H1 (cell line): ENCODE measurements around the gene PITX3. TPM values are rescaled to one million over a fixed set of nuclear protein-coding genes. Genes with fewer than 3 reads are reported as not detected.
A peak's percentile ranks its signal among the peaks of the same experiment; 100 is the strongest.

Experiments used
- CTCF ChIA-PET: fragments of 300-600 bp; sonication (Branson Sonifier 250); formaldehyde crosslinking; loops from one replicate; lab custom pipeline; 2021; ENCODE audit not compliant: partially characterized antibody; lab: Charles Lee
- POLR2A ChIA-PET: fragments of 300-600 bp; sonication (Branson Sonifier 250); formaldehyde crosslinking; loops from one replicate; lab custom pipeline; 2021; ENCODE audit warnings: inconsistent platforms; ENCODE audit not compliant: partially characterized antibody; lab: Charles Lee
- DNase-seq, 2 experiments: peaks; one replicate each; pipeline versions ENCODE4 v3.0.0 to v3.0.0-alpha.2; 2010 to 2022; ENCODE audit warnings: low spot score in 2 of 2, low read depth in 1 of 2, mixed read lengths in 1 of 2
- FAIRE-seq: peaks from 2 replicates; lab custom pipeline; 2011; peaks lifted over from hg19 to GRCh38; lab: Jason Lieb, UNC
- H2AFZ ChIP-seq: 2 replicates; pipeline ENCODE4 v1.8.1; 2012; ENCODE audit warnings: low read length, inconsistent platforms
- H2AK5ac ChIP-seq: 2 replicates; pipeline ENCODE4 v1.6.1; 2013; ENCODE audit warnings: low read depth, low read length
- H2BK120ac ChIP-seq: replicated peaks from 2 replicates; pipeline ENCODE3; 2013; ENCODE audit warnings: low read depth, low read length, inconsistent platforms
- H2BK12ac ChIP-seq: 2 replicates; pipeline ENCODE4 v1.6.1; 2013; ENCODE audit warnings: low read depth, low read length
- H2BK15ac ChIP-seq: 2 replicates; pipeline ENCODE4 v1.6.1; 2013; ENCODE audit warnings: low read length
- H2BK20ac ChIP-seq: 2 replicates; pipeline ENCODE4 v1.6.1; 2013; ENCODE audit warnings: low read length
- H2BK5ac ChIP-seq: 2 replicates; pipeline ENCODE4 v1.6.1; 2013; ENCODE audit warnings: low read depth, low read length
- H3K14ac ChIP-seq: 2 replicates; pipeline ENCODE4 v1.6.1; 2013; ENCODE audit warnings: inconsistent platforms; ENCODE audit not compliant: insufficient read length
- H3K18ac ChIP-seq: 2 replicates; pipeline ENCODE4 v1.6.1; 2013; ENCODE audit warnings: low read length; ENCODE audit errors: extremely low read depth
- H3K23ac ChIP-seq: 2 replicates; pipeline ENCODE4 v1.6.1; 2013; ENCODE audit warnings: inconsistent platforms; ENCODE audit not compliant: insufficient read length
- H3K23me2 ChIP-seq: 2 replicates; pipeline ENCODE4 v1.6.1; 2013; ENCODE audit warnings: low read depth, low read length
- H3K27ac ChIP-seq: 2 replicates; pipeline ENCODE4 v1.6.1; 2011; ENCODE audit warnings: low read depth, low read length, inconsistent platforms
- H3K27me3 ChIP-seq, 4 experiments: replicated peaks in 1 of 4; 1 replicate in 1 of 4; 2 replicates in 3 of 4; pipeline versions ENCODE4 v1.6.1 to v1.8.1; 2011 to 2013; ENCODE audit warnings: low read length in 3 of 4, mild to moderate bottlenecking in 3 of 4, inconsistent platforms in 2 of 4, mixed read lengths in 2 of 4, moderate library complexity in 1 of 4; ENCODE audit not compliant: control insufficient read depth in 3 of 4, insufficient read depth in 3 of 4; ENCODE audit errors: extremely low read depth in 1 of 4
- H3K36me3 ChIP-seq, 4 experiments: 2 replicates each; pipeline versions ENCODE4 v1.6.1 to v1.8.1; 2011 to 2013; ENCODE audit warnings: mild to moderate bottlenecking in 4 of 4, low read length in 3 of 4, moderate library complexity in 2 of 4, control low read depth in 1 of 4, inconsistent platforms in 1 of 4; ENCODE audit not compliant: insufficient read depth in 4 of 4, control insufficient read depth in 2 of 4
- H3K4ac ChIP-seq: replicated peaks from 2 replicates; pipeline ENCODE3; 2013; ENCODE audit warnings: low read length, low read depth, mixed read lengths, inconsistent platforms; ENCODE audit not compliant: insufficient read length
- H3K4me1 ChIP-seq, 4 experiments: replicated peaks in 1 of 4; 1 replicate in 1 of 4; 2 replicates in 3 of 4; pipeline versions ENCODE4 v1.6.1 to v1.8.1; 2011 to 2013; ENCODE audit warnings: low read length in 3 of 4, inconsistent platforms in 2 of 4, mixed read lengths in 1 of 4; ENCODE audit not compliant: insufficient read depth in 4 of 4, control insufficient read depth in 3 of 4
- H3K4me2 ChIP-seq, 2 experiments: 2 replicates each; pipeline versions ENCODE4 v1.6.1 to v1.8.1; 2011 to 2013; ENCODE audit warnings: low read depth in 2 of 2, low read length in 2 of 2, control low read depth in 1 of 2, inconsistent platforms in 1 of 2, mild to moderate bottlenecking in 1 of 2; ENCODE audit not compliant: insufficient read depth in 1 of 2
- H3K4me3 ChIP-seq, 4 experiments: fragments of 200-600, 300-600 bp in 1 of 4; sonication (generic), shearing (Covaris generic), sonication (Bioruptor Twin) in 1 of 4; 2 replicates each; pipeline versions ENCODE4 v1.5.1 to v1.8.1; 2011 to 2016; ENCODE audit warnings: low read length in 4 of 4, low read depth in 3 of 4, control low read depth in 2 of 4, inconsistent platforms in 2 of 4, mild to moderate bottlenecking in 2 of 4, mixed read lengths in 1 of 4, moderate library complexity in 1 of 4; ENCODE audit not compliant: insufficient read depth in 2 of 4; ENCODE audit errors: extremely low read depth in 1 of 4
- H3K56ac ChIP-seq: replicated peaks from 2 replicates; pipeline ENCODE3; 2013; ENCODE audit warnings: low read depth, mild to moderate bottlenecking, mixed read lengths, low read length, inconsistent platforms; ENCODE audit not compliant: insufficient read length
- H3K79me1 ChIP-seq: 2 replicates; pipeline ENCODE4 v1.6.1; 2013; ENCODE audit warnings: low read depth, low read length, control low read depth
- H3K79me2 ChIP-seq, 2 experiments: 2 replicates each; pipeline versions ENCODE4 v1.6.1 to v1.8.1; 2012 to 2013; ENCODE audit warnings: low read length in 2 of 2, mild to moderate bottlenecking in 2 of 2, inconsistent platforms in 1 of 2; ENCODE audit not compliant: insufficient read depth in 2 of 2, control insufficient read depth in 1 of 2
- H3K9ac ChIP-seq, 4 experiments: replicated peaks in 1 of 4; 1 replicate in 1 of 4; 2 replicates in 3 of 4; pipeline versions ENCODE4 v1.6.1 to v1.8.1; 2011 to 2013; ENCODE audit warnings: low read depth in 3 of 4, low read length in 3 of 4, control low read depth in 2 of 4, mild to moderate bottlenecking in 2 of 4, moderate library complexity in 2 of 4, inconsistent platforms in 1 of 4; ENCODE audit errors: extremely low read depth in 1 of 4
- H3K9me3 ChIP-seq, 2 experiments: 2 replicates each; pipeline versions ENCODE4 v1.6.1 to v1.8.1; 2012 to 2013; ENCODE audit warnings: mild to moderate bottlenecking in 2 of 2, moderate library complexity in 2 of 2, control low read depth in 1 of 2, inconsistent platforms in 1 of 2, low read depth in 1 of 2, low read length in 1 of 2, mixed read lengths in 1 of 2; ENCODE audit not compliant: insufficient read depth in 2 of 2
- H4K20me1 ChIP-seq, 2 experiments: replicated peaks in 1 of 2; 2 replicates each; pipeline versions ENCODE3 to v1.8.1; 2011 to 2013; ENCODE audit warnings: inconsistent platforms in 2 of 2, low read length in 2 of 2, mild to moderate bottlenecking in 1 of 2; ENCODE audit not compliant: insufficient read depth in 2 of 2, control insufficient read depth in 1 of 2
- H4K5ac ChIP-seq: 2 replicates; pipeline ENCODE4 v1.6.1; 2013; ENCODE audit warnings: low read length, low read depth, mixed read lengths, inconsistent platforms; ENCODE audit not compliant: insufficient read length
- H4K8ac ChIP-seq: 2 replicates; pipeline ENCODE4 v1.8.0; 2013; ENCODE audit warnings: mild to moderate bottlenecking, moderate library complexity, low read length, inconsistent platforms; ENCODE audit not compliant: insufficient read depth; ENCODE audit errors: extremely low read depth
- H4K91ac ChIP-seq: replicated peaks from 2 replicates; pipeline ENCODE3; 2013; ENCODE audit warnings: low read length, mixed read lengths, inconsistent platforms; ENCODE audit not compliant: insufficient read length
- CEBPB ChIP-seq: IDR thresholded peaks from 2 replicates; pipeline ENCODE4 v1.6.1; 2012; ENCODE audit warnings: low read depth, low read length
- CTBP2 ChIP-seq: IDR thresholded peaks from 2 replicates; pipeline ENCODE4 v1.7.0; 2011; ENCODE audit warnings: borderline replicate concordance, mild to moderate bottlenecking, moderate library complexity, mixed read lengths, low read length; ENCODE audit not compliant: insufficient read depth, insufficient read length
- CTCF ChIP-seq, 3 experiments: IDR thresholded peaks; 1 replicate in 2 of 3; 2 replicates in 1 of 3; pipeline versions ENCODE4 v1.5.1 to v1.6.1; 2011; ENCODE audit warnings: low read length in 3 of 3, mild to moderate bottlenecking in 3 of 3, inconsistent platforms in 2 of 3, low read depth in 1 of 3, moderate library complexity in 1 of 3; ENCODE audit not compliant: insufficient read depth in 1 of 3; ENCODE audit errors: control extremely low read depth in 1 of 3
- HDAC2 ChIP-seq, 2 experiments: fragments of 300-600 bp in 1 of 2; sonication (generic) in 1 of 2; IDR thresholded peaks; 2 replicates each; pipeline ENCODE4 v1.6.1; 2011 to 2012; ENCODE audit warnings: low read depth in 2 of 2, low read length in 2 of 2, mild to moderate bottlenecking in 2 of 2, moderate library complexity in 2 of 2, borderline replicate concordance in 1 of 2, inconsistent platforms in 1 of 2
- NRF1 ChIP-seq: IDR thresholded peaks from 2 replicates; pipeline ENCODE4 v1.6.1; 2011; ENCODE audit warnings: mild to moderate bottlenecking, low read depth, low read length, improper control_type of control experiment
- RBBP5 ChIP-seq: IDR thresholded peaks from 2 replicates; pipeline ENCODE4 v1.7.1; 2012; ENCODE audit warnings: low read depth, mild to moderate bottlenecking, inconsistent platforms, low read length, moderate library complexity, borderline replicate concordance
- SAP30 ChIP-seq: fragments of 300-600 bp; sonication (generic); IDR thresholded peaks from 2 replicates; pipeline ENCODE4 v1.7.1; 2012; ENCODE audit warnings: low read length, moderate library complexity, mild to moderate bottlenecking, inconsistent platforms; ENCODE audit not compliant: insufficient read depth, insufficient replicate concordance
- WGBS, 2 experiments: shearing (Covaris generic) in 1 of 2; methylation state at CpG; one replicate each; pipeline versions ENCODE4 v1.1.6 to v1.1.7; 2013 to 2015; ENCODE audit warnings: low lambda C conversion rate in 2 of 2, mixed read lengths in 2 of 2, inconsistent platforms in 1 of 2, low coverage in 1 of 2, missing lambda C conversion rate in 1 of 2; ENCODE audit not compliant: insufficient replicate concordance in 2 of 2, insufficient coverage in 1 of 2, insufficient read length in 1 of 2; ENCODE audit errors: extremely low coverage in 1 of 2, missing lambda C conversion rate in 1 of 2; 5-methylcytosine and 5-hydroxymethylcytosine counted together
- polyA plus RNA-seq, 7 experiments: library from polyadenylated mRNA; depleted of rRNA in 3 of 7; stranded (reverse) in 5 of 7; unstranded in 2 of 7; fragments of >200 nt in 5 of 7; fragments of 200-250 nt in 2 of 7; gene quantifications; 1 replicate in 5 of 7; 2 replicates in 1 of 7; 4 replicates in 1 of 7; pipeline versions ENCODE4 v1.2.1 to v1.2.3, GENCODE V29; 2011 to 2013; ENCODE audit warnings: missing spikeins in 2 of 7, mixed read lengths in 2 of 7
- total RNA-seq: library from RNA; stranded (reverse); fragmentation: NEBNext Ultra II Directional; extraction: Animal tissue kit (Norgen Biotek cat#: 25700); gene quantifications from 2 replicates; pipeline ENCODE4 v1.2.1, GENCODE V29; 2021

PITX3 gene
- total and polyA plus RNA-seq, 2 of the 8 experiments (the other 6 are each of a cell fraction or from before 2014, with no cell fraction given): 0.18 to 0.41 TPM

GRCh38 chr10:102242118-102242485 is 790 bp upstream of the PITX3 start:
- H4K20me1 ChIP-seq: peaks cover under 1 to 10% of the 10 kb centered on the region in 2 experiments
- ChIA-PET CTCF (interaction anchor here (2.7 kb wide), 1 partner anchor 11 kb away, joined by 18 read pairs; no protein-coding TSS in a partner anchor), POLR2A (interaction anchor here (0.6 kb wide), 1 partner anchor 157 kb away, joined by 3 read pairs; no protein-coding TSS in a partner anchor)
- no peak overlapping the region for H2BK12ac ChIP-seq
- H3K23ac ChIP-seq: no peak overlapping the region
- no peak overlapping the region for H3K56ac ChIP-seq
- FAIRE-seq: no peak
- peaks cover 9% of the 10 kb centered on the region for H3K79me1 ChIP-seq
- H3K14ac ChIP-seq: no peak overlapping the region
- no peak overlapping the region for H4K91ac ChIP-seq
- H3K27me3 ChIP-seq: peaks cover 45 to 63% (median 53%) of the 10 kb centered on the region in 4 experiments
- H2AK5ac ChIP-seq: no peak overlapping the region
- H2BK120ac ChIP-seq: no peak overlapping the region
- H2AFZ ChIP-seq: peak overlapping the region; percentile 87
- no peak overlapping the region; the same call in 1 of the 2 replicates for H4K8ac ChIP-seq
- peaks cover 4 to 17% (median 7%) of the 10 kb centered on the region in 4 experiments for H3K4me1 ChIP-seq
- H3K18ac ChIP-seq: no peak overlapping the region
- peaks cover 12% of the 10 kb centered on the region for H3K23me2 ChIP-seq
- H2BK5ac ChIP-seq: no peak overlapping the region
- H3K27ac ChIP-seq: no peak overlapping the region
- DNase-seq: no peak
- no peak overlapping the region for H2BK15ac ChIP-seq
- no peak overlapping the region for H2BK20ac ChIP-seq
- H3K79me2 ChIP-seq: peaks cover 0 to 14% of the 10 kb centered on the region in 2 experiments; a peak in 2 of 4 replicates
- no peaks in the 10 kb centered on the region for H3K9me3 ChIP-seq
- peak overlapping the region; percentile 84 to 91 for H3K4me2 ChIP-seq
- peak overlapping the region; percentile 32 to 64 (median 56); a peak in 7 of 8 replicates for H3K4me3 ChIP-seq
- no peak overlapping the region for H3K4ac ChIP-seq
- no peak for TF ChIP-seq CTBP2
- no peak for TF ChIP-seq NRF1
- TF ChIP-seq CTCF (IDR thresholded peaks at IDR 0.05; ENCODE audit: control extremely low read depth in 1 of 3, insufficient read depth in 1 of 3, low read depth in 1 of 3, low read length in 3 of 3): no peak
- TF ChIP-seq RBBP5: no peak
- no peak for TF ChIP-seq CEBPB
- TF ChIP-seq SAP30: no peak
- TF ChIP-seq HDAC2 (IDR thresholded peaks at IDR 0.05; ENCODE audit: borderline replicate concordance in 1 of 2, low read depth in 2 of 2, low read length in 2 of 2): no peak
- no peak overlapping the region for H4K5ac ChIP-seq
- 33% methylated on average over 7 of the region's 7 CpGs; no CpG with 5 or more reads in 1 of the 2 experiments for WGBS, 2 experiments
- peak overlapping the region in 1 of 4 experiments; percentile 29; a peak in 1 of 7 replicates for H3K9ac ChIP-seq
- no peaks in the 10 kb centered on the region; a peak in 1 of 8 replicates for H3K36me3 ChIP-seq
